ENCODE results near the gene TSSK3. TPM values are rescaled to one million over a fixed set of nuclear protein-coding genes. Genes with fewer than 3 reads are reported as not detected.

The TSSK3 gene
- total and polyA plus RNA-seq, 2 experiments from 2014 or later, result not detected

DNA sequence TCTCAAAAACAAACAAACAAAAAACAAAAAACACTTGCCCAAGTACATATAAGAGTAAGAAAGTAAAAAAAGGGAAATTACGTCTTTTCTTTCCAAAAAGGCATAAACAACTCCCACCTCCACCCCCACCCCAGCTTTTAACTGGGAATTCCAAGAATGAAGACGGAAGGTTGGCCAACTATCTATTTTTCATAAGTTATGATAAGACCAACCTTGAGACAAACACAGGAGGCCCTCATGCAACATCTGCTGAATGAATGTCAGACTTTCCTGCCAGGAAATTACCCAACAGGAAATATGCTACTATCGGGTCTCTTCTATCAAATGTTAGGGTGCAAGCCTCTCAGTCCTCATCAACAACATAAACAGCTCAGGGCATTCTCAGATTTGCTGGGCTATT is 30.0 kb downstream of the TSSK3 start:
- Histone ChIP-seq H3K79me2 (replicated peaks; ENCODE audit: insufficient read depth) (peaks cover 42% of the 10 kb centered on the region), H3K27ac (ENCODE audit: low read depth) (no peak overlapping the region), H3K27me3 (ENCODE audit: insufficient read depth) (no peaks in the 10 kb centered on the region), H3K4me3 (no peak overlapping the region), H4K20me1 (replicated peaks; ENCODE audit: insufficient read depth) (peaks cover 7% of the 10 kb centered on the region; the same call in 1 of the 2 replicates), H3K36me3 (ENCODE audit: insufficient read depth) (no peaks in the 10 kb centered on the region), H3K4me1 (ENCODE audit: insufficient read depth) (peaks cover 10% of the 10 kb centered on the region; the same call in 1 of the 2 replicates), H3F3A (replicated peaks; ENCODE audit: low read depth) (peaks cover 9% of the 10 kb centered on the region; the same call in 1 of the 2 replicates), H3K9me2 (ENCODE audit: insufficient read depth) (no peaks in the 10 kb centered on the region), H3K4me2 (no peak overlapping the region), H2AFZ (no peak overlapping the region)
- peaks cover 11% of the 10 kb centered on the region; the same call in 2 of the 3 replicates for H3K9me3 Mint-ChIP-seq
- DNase-seq (ENCODE audit: low spot score), result no peak
- H3K27ac Mint-ChIP-seq, result no peak overlapping the region
- TF ChIP-seq ZNF331 (CRISPR knock-in tag; IDR thresholded peaks at IDR 0.05; ENCODE audit: low read depth) (no peak), ETS1 (IDR thresholded peaks at IDR 0.05) (no peak), JUNB (IDR thresholded peaks at IDR 0.05; ENCODE audit: unreplicated experiment) (no peak), NANOG (IDR thresholded peaks at IDR 0.05; ENCODE audit: borderline replicate concordance) (no peak), ZNF114 (CRISPR knock-in tag; IDR thresholded peaks at IDR 0.05) (no peak)
- TF ChIP-seq, protein P1, sequence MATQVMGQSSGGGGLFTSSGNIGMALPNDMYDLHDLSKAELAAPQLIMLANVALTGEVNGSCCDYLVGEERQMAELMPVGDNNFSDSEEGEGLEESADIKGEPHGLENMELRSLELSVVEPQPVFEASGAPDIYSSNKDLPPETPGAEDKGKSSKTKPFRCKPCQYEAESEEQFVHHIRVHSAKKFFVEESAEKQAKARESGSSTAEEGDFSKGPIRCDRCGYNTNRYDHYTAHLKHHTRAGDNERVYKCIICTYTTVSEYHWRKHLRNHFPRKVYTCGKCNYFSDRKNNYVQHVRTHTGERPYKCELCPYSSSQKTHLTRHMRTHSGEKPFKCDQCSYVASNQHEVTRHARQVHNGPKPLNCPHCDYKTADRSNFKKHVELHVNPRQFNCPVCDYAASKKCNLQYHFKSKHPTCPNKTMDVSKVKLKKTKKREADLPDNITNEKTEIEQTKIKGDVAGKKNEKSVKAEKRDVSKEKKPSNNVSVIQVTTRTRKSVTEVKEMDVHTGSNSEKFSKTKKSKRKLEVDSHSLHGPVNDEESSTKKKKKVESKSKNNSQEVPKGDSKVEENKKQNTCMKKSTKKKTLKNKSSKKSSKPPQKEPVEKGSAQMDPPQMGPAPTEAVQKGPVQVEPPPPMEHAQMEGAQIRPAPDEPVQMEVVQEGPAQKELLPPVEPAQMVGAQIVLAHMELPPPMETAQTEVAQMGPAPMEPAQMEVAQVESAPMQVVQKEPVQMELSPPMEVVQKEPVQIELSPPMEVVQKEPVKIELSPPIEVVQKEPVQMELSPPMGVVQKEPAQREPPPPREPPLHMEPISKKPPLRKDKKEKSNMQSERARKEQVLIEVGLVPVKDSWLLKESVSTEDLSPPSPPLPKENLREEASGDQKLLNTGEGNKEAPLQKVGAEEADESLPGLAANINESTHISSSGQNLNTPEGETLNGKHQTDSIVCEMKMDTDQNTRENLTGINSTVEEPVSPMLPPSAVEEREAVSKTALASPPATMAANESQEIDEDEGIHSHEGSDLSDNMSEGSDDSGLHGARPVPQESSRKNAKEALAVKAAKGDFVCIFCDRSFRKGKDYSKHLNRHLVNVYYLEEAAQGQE (IDR thresholded peaks at IDR 0.05; ENCODE audit: unreplicated experiment), result no peak
- H3K4me1 Mint-ChIP-seq, result peaks cover 13% of the 10 kb centered on the region; the same call in 2 of the 3 replicates
- H3K27me3 Mint-ChIP-seq (ENCODE audit: insufficient read depth, low read depth, poor library complexity), result peaks cover 10% of the 10 kb centered on the region
- peak overlapping the region; percentile 31; the same call in 1 of the 3 replicates for H3K4me3 Mint-ChIP-seq
- ATAC-seq, result no peak
- peaks cover 20% of the 10 kb centered on the region for H3K36me3 Mint-ChIP-seq (ENCODE audit: low read depth)

DNA sequence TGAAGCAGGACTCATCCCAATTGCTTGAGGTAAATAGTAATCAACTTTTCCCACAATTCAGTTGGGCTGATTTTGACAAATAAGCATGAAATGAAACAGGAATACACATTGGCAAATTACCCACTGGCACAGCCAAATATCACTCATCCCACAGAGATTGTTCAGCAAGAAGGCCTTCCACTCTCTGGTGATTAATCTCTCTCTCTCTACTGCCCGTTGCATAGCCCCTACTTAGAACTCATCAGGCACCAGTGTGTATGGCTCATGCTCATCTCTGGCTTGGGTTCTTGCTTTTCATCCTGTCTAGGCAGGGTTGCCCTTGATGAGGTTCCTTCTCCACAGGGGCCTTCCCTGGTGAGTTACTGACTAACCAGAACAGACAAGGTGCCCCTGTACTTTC is 30.8 kb downstream of the TSSK3 start:
- peaks cover 10% of the 10 kb centered on the region for H3K27me3 Mint-ChIP-seq (ENCODE audit: insufficient read depth, low read depth, poor library complexity)
- Histone ChIP-seq H3K27me3 (ENCODE audit: insufficient read depth) (no peaks in the 10 kb centered on the region), H4K20me1 (replicated peaks; ENCODE audit: insufficient read depth) (no peaks in the 10 kb centered on the region; the same call in 1 of the 2 replicates), H3K4me1 (ENCODE audit: insufficient read depth) (peaks cover 10% of the 10 kb centered on the region; the same call in 1 of the 2 replicates), H3K36me3 (ENCODE audit: insufficient read depth) (no peaks in the 10 kb centered on the region), H3K79me2 (replicated peaks; ENCODE audit: insufficient read depth) (peaks cover 42% of the 10 kb centered on the region), H3K4me2 (peak overlapping the region; percentile 84), H3K9me2 (ENCODE audit: insufficient read depth) (no peaks in the 10 kb centered on the region), H2AFZ (no peak overlapping the region), H3K4me3 (peak overlapping the region; percentile 70), H3F3A (replicated peaks; ENCODE audit: low read depth) (peaks cover 9% of the 10 kb centered on the region; the same call in 1 of the 2 replicates), H3K27ac (ENCODE audit: low read depth) (no peak overlapping the region; the same call in 1 of the 2 replicates)
- TF ChIP-seq ZNF331 (CRISPR knock-in tag; IDR thresholded peaks at IDR 0.05; ENCODE audit: low read depth) (no peak), JUNB (IDR thresholded peaks at IDR 0.05; ENCODE audit: unreplicated experiment) (no peak), STAT1 (IDR thresholded peaks at IDR 0.05; ENCODE audit: unreplicated experiment) (no peak), EZH2phosphoT487 (IDR thresholded peaks at IDR 0.05; ENCODE audit: unreplicated experiment) (no peak), ZNF114 (CRISPR knock-in tag; IDR thresholded peaks at IDR 0.05) (no peak)
- H3K4me1 Mint-ChIP-seq, result peaks cover 13% of the 10 kb centered on the region; the same call in 2 of the 3 replicates
- H3K27ac Mint-ChIP-seq, result peak overlapping the region; percentile 100; the same call in 1 of the 2 replicates
- no peak for ATAC-seq
- H3K9me3 Mint-ChIP-seq, result peaks cover 11% of the 10 kb centered on the region; the same call in 2 of the 3 replicates
- DNase-seq (ENCODE audit: low spot score), result no peak
- peaks cover 19% of the 10 kb centered on the region for H3K36me3 Mint-ChIP-seq (ENCODE audit: low read depth)
- H3K4me3 Mint-ChIP-seq, result peak overlapping the region; percentile 100
